IMR-90 (cell line): ENCODE results near the gene EVA1C. TPM values are rescaled to one million over a fixed set of nuclear protein-coding genes. Genes with fewer than 3 reads are reported as not detected.

Source experiments
- CEBPB ChIP-seq: IDR thresholded peaks from 2 replicates; pipeline ENCODE4 v1.6.1; 2012; ENCODE audit warnings: low read depth, low read length, improper control_type of control experiment
- MAZ ChIP-seq: IDR thresholded peaks from 2 replicates; pipeline ENCODE4 v1.6.1; 2012; ENCODE audit warnings: low read depth, mild to moderate bottlenecking, low read length, improper control_type of control experiment, moderate library complexity, borderline replicate concordance
- NFE2L2 ChIP-seq: fragments of 150-350 bp; IDR thresholded peaks from 2 replicates; pipeline ENCODE4 v1.6.1; 2016; ENCODE audit warnings: low read depth, mild to moderate bottlenecking, low read length
- POLR2A ChIP-seq: IDR thresholded peaks from 2 replicates; pipeline ENCODE4 v1.6.1; 2012; ENCODE audit warnings: mild to moderate bottlenecking, low read depth, low read length
- RCOR1 ChIP-seq: IDR thresholded peaks from 2 replicates; pipeline ENCODE4 v1.6.1; 2012; ENCODE audit warnings: mild to moderate bottlenecking, low read length, improper control_type of control experiment; ENCODE audit not compliant: insufficient replicate concordance
- polyA plus RNA-seq, 3 experiments: library from polyadenylated mRNA; depleted of rRNA; stranded (reverse); fragments of >200 nt; gene quantifications; 2 replicates each; pipeline ENCODE4 v1.2.3, GENCODE V29; 2012; ENCODE audit warnings: low replicate concordance in 1 of 3
- total RNA-seq: library from RNA; depleted of rRNA; stranded (reverse); fragments of >200 nt; gene quantifications from 2 replicates; pipeline ENCODE4 v1.2.3, GENCODE V29; 2012
- TF ChIP-seq, protein P1 (sequence below): conservative IDR thresholded peaks from 2 replicates; pipeline ENCODE4 v1.5.1; 2012; ENCODE audit warnings: mild to moderate bottlenecking, low read depth, low read length, improper control_type of control experiment

Gene EVA1C
- total and polyA plus RNA-seq, 2 of the 4 experiments (the other 2 are of a cell fraction) = 0.72 to 1.1 TPM

DNA sequence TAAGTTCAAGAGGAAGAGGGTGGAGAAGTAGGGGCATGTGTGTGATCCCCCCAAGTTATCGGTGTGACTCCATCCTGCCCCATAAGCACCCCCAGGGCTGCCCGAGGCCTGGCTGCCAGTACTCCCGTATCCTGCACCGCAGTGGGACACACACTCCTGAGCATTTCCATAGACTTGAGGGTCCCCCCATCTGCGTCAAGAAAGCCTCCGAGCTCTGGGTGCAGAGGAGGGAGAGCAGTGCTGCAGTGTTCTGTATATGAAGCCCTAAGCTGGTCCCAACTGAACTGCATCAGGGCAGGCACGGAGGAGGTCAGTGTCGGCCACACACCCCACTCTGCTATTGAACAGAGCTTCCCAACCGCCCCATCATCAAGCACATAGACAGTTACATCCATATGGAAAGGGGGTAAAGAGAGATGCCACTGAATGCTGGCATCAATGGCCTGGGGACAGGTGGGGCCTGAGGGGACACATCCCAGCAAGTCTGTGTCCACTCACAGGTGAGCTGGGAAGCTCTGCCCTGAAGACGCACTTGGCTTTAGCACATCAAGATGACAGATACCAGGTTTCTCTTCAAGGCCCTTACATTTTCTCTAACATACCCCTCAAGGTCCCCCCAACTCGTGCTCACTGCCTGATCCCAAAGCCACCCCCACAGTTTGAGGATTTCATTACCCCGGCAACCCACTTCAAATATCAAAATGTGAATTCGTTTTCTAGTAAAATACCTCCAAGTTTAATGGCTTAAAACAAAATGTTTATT is 64.3 kb downstream of the EVA1C start (continued):
- TF ChIP-seq, protein P1, sequence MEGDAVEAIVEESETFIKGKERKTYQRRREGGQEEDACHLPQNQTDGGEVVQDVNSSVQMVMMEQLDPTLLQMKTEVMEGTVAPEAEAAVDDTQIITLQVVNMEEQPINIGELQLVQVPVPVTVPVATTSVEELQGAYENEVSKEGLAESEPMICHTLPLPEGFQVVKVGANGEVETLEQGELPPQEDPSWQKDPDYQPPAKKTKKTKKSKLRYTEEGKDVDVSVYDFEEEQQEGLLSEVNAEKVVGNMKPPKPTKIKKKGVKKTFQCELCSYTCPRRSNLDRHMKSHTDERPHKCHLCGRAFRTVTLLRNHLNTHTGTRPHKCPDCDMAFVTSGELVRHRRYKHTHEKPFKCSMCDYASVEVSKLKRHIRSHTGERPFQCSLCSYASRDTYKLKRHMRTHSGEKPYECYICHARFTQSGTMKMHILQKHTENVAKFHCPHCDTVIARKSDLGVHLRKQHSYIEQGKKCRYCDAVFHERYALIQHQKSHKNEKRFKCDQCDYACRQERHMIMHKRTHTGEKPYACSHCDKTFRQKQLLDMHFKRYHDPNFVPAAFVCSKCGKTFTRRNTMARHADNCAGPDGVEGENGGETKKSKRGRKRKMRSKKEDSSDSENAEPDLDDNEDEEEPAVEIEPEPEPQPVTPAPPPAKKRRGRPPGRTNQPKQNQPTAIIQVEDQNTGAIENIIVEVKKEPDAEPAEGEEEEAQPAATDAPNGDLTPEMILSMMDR = no peak
- TF ChIP-seq MAZ (no peak), POLR2A (no peak), RCOR1 (no peak), NFE2L2 (no peak), CEBPB (no peak)
